PFSK-1 (cell line): ENCODE results near the gene CERS5.

Experiments
- FOXP2 ChIP-seq: optimal IDR thresholded peaks from 2 replicates; pipeline ENCODE3; 2011; ENCODE audit warnings: borderline replicate concordance, control low read depth, inconsistent platforms; ENCODE audit not compliant: insufficient read depth; ENCODE audit errors: extremely low read length, extremely low read depth
- POLR2AphosphoS5 ChIP-seq: IDR thresholded peaks from 2 replicates; pipeline ENCODE4 v1.6.1; 2012; ENCODE audit warnings: low read depth, mild to moderate bottlenecking, control low read depth, low read length, moderate library complexity
- REST ChIP-seq, 2 experiments: IDR thresholded peaks; 2 replicates each; pipeline versions ENCODE4 v1.6.1 to v1.8.0; 2011 to 2012; ENCODE audit warnings: low read depth in 2 of 2, low read length in 2 of 2, control low read depth in 1 of 2, inconsistent platforms in 1 of 2, mild to moderate bottlenecking in 1 of 2, moderate library complexity in 1 of 2; ENCODE audit not compliant: insufficient read depth in 1 of 2
- SIN3A ChIP-seq: IDR thresholded peaks from 2 replicates; pipeline ENCODE4 v1.6.1; 2012; ENCODE audit warnings: mild to moderate bottlenecking, low read length, moderate library complexity, borderline replicate concordance; ENCODE audit not compliant: insufficient read depth
- TAF1 ChIP-seq: IDR thresholded peaks from 2 replicates; pipeline ENCODE4 v1.6.1; 2012; ENCODE audit warnings: low read length, control low read depth, borderline replicate concordance; ENCODE audit not compliant: insufficient read depth

The CERS5 gene

DNA sequence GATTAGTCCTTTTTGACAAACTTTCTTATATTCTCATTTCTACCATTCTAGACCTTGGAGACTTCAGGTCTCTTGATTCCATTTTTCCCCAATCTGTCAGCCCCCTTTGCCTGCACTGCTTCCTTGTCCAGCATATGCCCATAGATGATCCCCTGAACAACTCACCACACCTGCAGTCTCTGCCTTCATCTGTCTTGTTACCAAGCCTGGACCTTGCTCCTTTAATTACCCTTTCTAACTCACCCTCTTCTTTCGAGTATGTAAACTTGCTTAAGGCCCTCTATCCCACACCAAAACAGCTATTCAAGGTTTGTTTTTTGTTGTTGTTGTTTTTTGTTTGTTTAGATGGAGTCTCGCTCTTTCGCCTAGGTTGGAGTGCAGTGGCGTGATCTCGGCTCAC lies 45.5 kb downstream of the CERS5 start:
- TF ChIP-seq FOXP2: no peak
- TF ChIP-seq SIN3A: no peak
- TF ChIP-seq TAF1: no peak
- no peak for TF ChIP-seq POLR2AphosphoS5
- no peak for TF ChIP-seq REST (IDR thresholded peaks at IDR 0.05; ENCODE audit: insufficient read depth in 1 of 2, low read depth in 2 of 2, low read length in 2 of 2)

DNA sequence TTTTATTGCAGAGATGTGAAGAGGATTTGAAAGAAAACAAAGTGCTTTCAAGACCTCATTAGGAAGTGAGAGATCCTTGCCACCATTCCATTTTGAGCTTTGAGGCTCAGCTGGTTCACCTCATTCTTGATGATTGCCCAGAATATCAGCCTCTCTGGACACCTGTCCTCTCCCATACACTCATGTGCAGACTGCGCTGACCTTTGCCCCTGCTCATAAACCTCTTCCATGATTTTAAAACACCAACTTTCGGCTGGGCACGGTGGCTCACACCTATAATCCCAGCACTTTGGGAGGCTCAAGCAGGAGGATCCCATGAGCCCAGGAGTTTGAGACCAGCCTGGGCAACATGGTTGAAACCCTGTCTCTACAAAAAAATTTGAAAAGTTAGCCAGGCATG lies 46.2 kb downstream of the CERS5 start:
- no peak for TF ChIP-seq REST (IDR thresholded peaks at IDR 0.05; ENCODE audit: insufficient read depth in 1 of 2, low read depth in 2 of 2, low read length in 2 of 2)
- no peak for TF ChIP-seq POLR2AphosphoS5
- TF ChIP-seq TAF1: no peak
- no peak for TF ChIP-seq SIN3A
- no peak for TF ChIP-seq FOXP2

- TF ChIP-seq POLR2AphosphoS5 (no peak), REST (IDR thresholded peaks at IDR 0.05; ENCODE audit: insufficient read depth in 1 of 2, low read depth in 2 of 2, low read length in 2 of 2) (no peak), FOXP2 (no peak), SIN3A (no peak)
Measured at GRCh38 chr12:50120521-50120920, 46.6 kb downstream of the CERS5 start.

DNA sequence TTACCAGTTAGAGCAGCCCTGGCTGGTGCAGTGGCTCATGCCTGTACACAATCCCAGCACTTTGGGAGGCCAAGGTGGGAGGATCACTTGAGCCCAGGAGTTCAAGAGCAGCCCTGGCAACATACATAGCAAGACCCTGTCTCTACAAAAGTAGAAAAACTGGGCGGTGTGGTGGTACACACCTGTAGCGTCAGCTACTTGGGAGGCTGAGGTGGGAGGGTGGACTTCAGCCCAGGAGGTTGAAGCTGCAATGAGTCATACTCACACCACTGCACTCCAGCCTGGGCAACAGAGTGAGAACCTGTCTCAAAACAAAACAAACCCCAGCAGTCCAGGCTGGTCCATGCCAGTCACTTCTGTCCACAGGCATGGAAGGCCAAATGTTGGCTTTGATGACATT lies 47.8 kb downstream of the CERS5 start:
- TF ChIP-seq FOXP2: no peak
- no peak for TF ChIP-seq TAF1
- TF ChIP-seq SIN3A: no peak
- TF ChIP-seq REST (IDR thresholded peaks at IDR 0.05; ENCODE audit: insufficient read depth in 1 of 2, low read depth in 2 of 2, low read length in 2 of 2): no peak

DNA sequence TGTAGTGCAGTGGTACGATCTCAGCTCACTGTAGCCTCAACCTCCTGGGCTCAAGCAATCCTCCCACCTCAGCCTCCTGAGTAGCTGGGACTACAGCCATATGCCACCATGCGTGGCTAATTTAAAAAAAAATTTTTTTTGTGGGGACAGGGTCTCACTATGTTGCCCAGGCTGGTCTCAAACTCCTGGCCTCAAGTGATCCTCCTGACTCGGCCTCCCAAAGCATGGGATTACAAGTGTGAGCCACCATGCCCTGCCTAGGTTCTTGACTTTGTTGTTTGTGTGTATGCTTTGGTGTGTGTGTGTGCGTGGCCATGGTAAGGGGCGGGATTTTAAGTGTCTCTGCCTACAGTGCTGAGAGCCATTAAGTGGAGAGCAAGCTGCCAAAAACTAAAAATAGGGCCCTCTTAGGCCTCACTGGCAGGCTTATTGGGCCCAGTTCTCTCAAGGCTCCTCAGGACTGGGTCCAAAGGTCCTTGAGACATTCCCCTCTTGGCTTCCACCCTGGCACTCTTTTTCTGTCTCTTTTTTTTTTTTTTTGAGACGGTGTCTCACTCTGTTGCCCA lies 50.0 kb downstream of the CERS5 start:
- TF ChIP-seq TAF1 (no peak), POLR2AphosphoS5 (no peak), FOXP2 (no peak), REST (IDR thresholded peaks at IDR 0.05; ENCODE audit: insufficient read depth in 1 of 2, low read depth in 2 of 2, low read length in 2 of 2) (no peak), SIN3A (no peak)
